Neural progenitor cell (in vitro differentiated cells): ENCODE measurements around the gene PSD. TPM values are rescaled to one million over a fixed set of nuclear protein-coding genes. Genes with fewer than 3 reads are reported as not detected.

Experiments used
- DNase-seq: peaks from one replicate; pipeline ENCODE4 v3.0.0-alpha.2; 2016; ENCODE audit warnings: low spot score
- H2AFZ ChIP-seq: fragments of 200-600 bp; sonication (generic); replicated peaks from 2 replicates; pipeline ENCODE4 v1.6.1; 2016; ENCODE audit warnings: antibody characterized with exemption
- H3F3A ChIP-seq: fragments of 200-600 bp; sonication (generic); 2 replicates; pipeline ENCODE4 v1.6.1; 2016; ENCODE audit warnings: antibody characterized with exemption, low read depth
- H3K27ac ChIP-seq: fragments of 200-600 bp; sonication (generic); 2 replicates; pipeline ENCODE4 v1.5.1; 2016; ENCODE audit warnings: mild to moderate bottlenecking
- H3K27me3 ChIP-seq: fragments of 200-600 bp; sonication (generic); 2 replicates; pipeline ENCODE4 v1.6.1; 2016; ENCODE audit warnings: mild to moderate bottlenecking, moderate library complexity
- H3K36me3 ChIP-seq: fragments of 200-600 bp; sonication (generic); 2 replicates; pipeline ENCODE4 v1.5.1; 2016
- H3K4me1 ChIP-seq: fragments of 200-600 bp; sonication (generic); 2 replicates; pipeline ENCODE4 v1.6.1; 2016; ENCODE audit warnings: mixed run types
- H3K4me2 ChIP-seq: fragments of 200-600 bp; sonication (generic); 2 replicates; pipeline ENCODE4 v1.6.1; 2016
- H3K4me3 ChIP-seq: fragments of 200-600 bp; sonication (generic); 2 replicates; pipeline ENCODE4 v1.5.1; 2016
- H3K79me2 ChIP-seq: fragments of 200-600 bp; sonication (generic); 2 replicates; pipeline ENCODE4 v1.6.1; 2016; ENCODE audit warnings: low read depth
- H3K9ac ChIP-seq: fragments of 200-600 bp; sonication (generic); 2 replicates; pipeline ENCODE4 v1.6.1; 2016
- H3K9me3 ChIP-seq: fragments of 200-600 bp; sonication (generic); 2 replicates; pipeline ENCODE4 v1.5.1; 2016; ENCODE audit warnings: low read depth
- H4K20me1 ChIP-seq: fragments of 200-600 bp; sonication (generic); 2 replicates; pipeline ENCODE4 v1.6.1; 2016; ENCODE audit warnings: low read depth
- H3K27ac Mint-ChIP-seq: 3 replicates; pipeline ENCODE4 v1.8.0; 2021; ENCODE audit warnings: mixed read lengths
- H3K27me3 Mint-ChIP-seq: 2 replicates; pipeline ENCODE4 v1.8.0; 2022; ENCODE audit warnings: low read depth, mild to moderate bottlenecking, inconsistent platforms, moderate library complexity, mixed read lengths; ENCODE audit not compliant: insufficient read depth
- H3K36me3 Mint-ChIP-seq: 3 replicates; pipeline ENCODE4 v1.8.0; 2021; ENCODE audit warnings: mixed read lengths
- H3K4me1 Mint-ChIP-seq: 3 replicates; pipeline ENCODE4 v1.8.0; 2021; ENCODE audit warnings: mixed read lengths
- H3K4me3 Mint-ChIP-seq: 3 replicates; pipeline ENCODE4 v1.8.0; 2021; ENCODE audit warnings: mild to moderate bottlenecking, moderate library complexity, mixed read lengths
- H3K9me3 Mint-ChIP-seq: 3 replicates; pipeline ENCODE4 v1.8.0; 2020; ENCODE audit warnings: mixed read lengths
- EZH2 ChIP-seq: fragments of 200-600 bp; sonication (generic); IDR thresholded peaks from 2 replicates; pipeline ENCODE4 v1.6.1; 2017; ENCODE audit warnings: antibody characterized with exemption, mild to moderate bottlenecking, moderate library complexity
- EZH2phosphoT487 ChIP-seq: fragments of 200-600 bp; sonication (generic); IDR thresholded peaks from 2 replicates; pipeline ENCODE4 v1.6.1; 2017; ENCODE audit warnings: antibody characterized with exemption
- total RNA-seq: library from RNA; depleted of rRNA; stranded (reverse); fragments of >200 nt; gene quantifications from 2 replicates; pipeline ENCODE4 v1.2.3, GENCODE V29; 2015; ENCODE audit warnings: low replicate concordance
- TF ChIP-seq, protein P1 (sequence below): fragments of 200-600 bp; sonication (generic); IDR thresholded peaks from 2 replicates; pipeline ENCODE4 v1.5.1; 2017; ENCODE audit warnings: antibody characterized with exemption, mild to moderate bottlenecking

Gene PSD
- total RNA-seq, 1 donor from 2014 or later, result 0.09 TPM

DNA sequence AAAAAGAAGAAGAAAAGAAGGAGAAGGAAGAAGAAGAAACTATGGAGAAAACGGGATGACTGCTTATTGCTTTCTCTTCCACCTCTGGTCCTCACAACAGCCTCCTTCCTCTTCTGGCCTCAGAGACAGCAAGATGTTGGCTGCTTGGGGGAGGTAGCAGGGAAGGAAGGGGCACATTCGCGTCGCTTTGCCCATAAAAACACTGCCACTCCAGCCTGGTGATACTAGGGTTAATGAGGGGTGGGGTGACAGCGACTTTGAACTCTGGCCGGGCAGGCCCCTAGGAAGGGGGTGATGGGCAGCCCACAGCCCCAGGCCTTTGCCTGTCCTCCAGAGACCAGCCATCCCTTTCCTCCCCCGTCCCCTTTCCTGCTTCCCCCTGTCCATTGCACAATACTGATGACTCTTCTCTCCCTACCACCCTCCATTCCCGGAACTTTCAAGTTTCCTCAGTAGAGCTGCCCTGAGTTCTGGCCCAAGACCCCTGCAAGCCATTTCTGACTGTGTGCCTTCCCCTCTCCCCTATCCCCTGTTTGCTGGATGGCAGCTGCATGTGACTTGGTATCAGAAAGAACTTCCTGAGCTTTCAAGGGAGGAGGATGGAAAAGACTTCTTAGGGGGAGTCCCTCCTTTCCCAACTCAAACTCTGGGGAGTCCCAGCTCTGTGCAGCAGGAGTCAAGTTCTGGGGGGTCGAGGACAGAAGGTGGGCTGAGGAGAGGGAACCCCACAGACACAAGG lies 16.0 kb upstream of the PSD start:
- H3K36me3 Mint-ChIP-seq, result no peaks in the 10 kb centered on the region
- Histone ChIP-seq H3K27ac (no peak overlapping the region), H2AFZ (no peak overlapping the region), H3K9me3 (no peaks in the 10 kb centered on the region), H3K4me3 (no peak overlapping the region), H3K4me2 (peak overlapping the region; percentile 83), H3K36me3 (no peaks in the 10 kb centered on the region), H3K4me1 (peaks cover 14% of the 10 kb centered on the region), H3K27me3 (peaks cover 41% of the 10 kb centered on the region), H4K20me1 (no peaks in the 10 kb centered on the region), H3K9ac (no peak overlapping the region), H3K79me2 (peaks cover 13% of the 10 kb centered on the region), H3F3A (peaks cover 17% of the 10 kb centered on the region)
- peak; percentile 42 for TF ChIP-seq EZH2
- TF ChIP-seq EZH2phosphoT487, result no peak
- TF ChIP-seq, protein P1, sequence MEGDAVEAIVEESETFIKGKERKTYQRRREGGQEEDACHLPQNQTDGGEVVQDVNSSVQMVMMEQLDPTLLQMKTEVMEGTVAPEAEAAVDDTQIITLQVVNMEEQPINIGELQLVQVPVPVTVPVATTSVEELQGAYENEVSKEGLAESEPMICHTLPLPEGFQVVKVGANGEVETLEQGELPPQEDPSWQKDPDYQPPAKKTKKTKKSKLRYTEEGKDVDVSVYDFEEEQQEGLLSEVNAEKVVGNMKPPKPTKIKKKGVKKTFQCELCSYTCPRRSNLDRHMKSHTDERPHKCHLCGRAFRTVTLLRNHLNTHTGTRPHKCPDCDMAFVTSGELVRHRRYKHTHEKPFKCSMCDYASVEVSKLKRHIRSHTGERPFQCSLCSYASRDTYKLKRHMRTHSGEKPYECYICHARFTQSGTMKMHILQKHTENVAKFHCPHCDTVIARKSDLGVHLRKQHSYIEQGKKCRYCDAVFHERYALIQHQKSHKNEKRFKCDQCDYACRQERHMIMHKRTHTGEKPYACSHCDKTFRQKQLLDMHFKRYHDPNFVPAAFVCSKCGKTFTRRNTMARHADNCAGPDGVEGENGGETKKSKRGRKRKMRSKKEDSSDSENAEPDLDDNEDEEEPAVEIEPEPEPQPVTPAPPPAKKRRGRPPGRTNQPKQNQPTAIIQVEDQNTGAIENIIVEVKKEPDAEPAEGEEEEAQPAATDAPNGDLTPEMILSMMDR, result no peak
- H3K27me3 Mint-ChIP-seq, result peaks cover 3% of the 10 kb centered on the region
- H3K4me1 Mint-ChIP-seq, result peaks cover 31% of the 10 kb centered on the region
- no peaks in the 10 kb centered on the region for H3K9me3 Mint-ChIP-seq
- no peak for DNase-seq
- H3K27ac Mint-ChIP-seq, result peak overlapping the region; percentile 70
- peak overlapping the region; percentile 66 for H3K4me3 Mint-ChIP-seq

- no peak for DNase-seq
- no peak overlapping the region for H3K4me2 ChIP-seq
- peaks cover 13% of the 10 kb centered on the region for H3K79me2 ChIP-seq
- no peaks in the 10 kb centered on the region for H4K20me1 ChIP-seq
- H3K4me1 ChIP-seq, result peaks cover 14% of the 10 kb centered on the region
- H3K36me3 ChIP-seq, result no peaks in the 10 kb centered on the region
- TF ChIP-seq EZH2phosphoT487 (no peak), EZH2 (no peak)
- TF ChIP-seq, protein P1, result no peak
- H3K27ac ChIP-seq, result no peak overlapping the region
- no peak overlapping the region for H3K9ac ChIP-seq
- H3K4me3 Mint-ChIP-seq, result peak overlapping the region; percentile 96
- H3K4me3 ChIP-seq, result no peak overlapping the region
- H3K36me3 Mint-ChIP-seq, result no peaks in the 10 kb centered on the region
- H3F3A ChIP-seq, result peaks cover 17% of the 10 kb centered on the region
- no peaks in the 10 kb centered on the region for H3K9me3 ChIP-seq
- H3K27ac Mint-ChIP-seq, result no peak overlapping the region
- peaks cover 3% of the 10 kb centered on the region for H3K27me3 Mint-ChIP-seq
- H3K9me3 Mint-ChIP-seq, result no peaks in the 10 kb centered on the region
- H3K4me1 Mint-ChIP-seq, result peaks cover 31% of the 10 kb centered on the region
- H2AFZ ChIP-seq, result no peak overlapping the region
- H3K27me3 ChIP-seq, result peaks cover 41% of the 10 kb centered on the region
These were observed 15.0 kb upstream of the PSD start for GRCh38 chr10:102433619-102434046.

- no peaks in the 10 kb centered on the region for H3K9me3 Mint-ChIP-seq
These were observed 13.8 kb upstream of the PSD start, which contains the start of gene CUEDC2 for GRCh38 chr10:102432162-102432950. Gene CUEDC2, minus strand, starts transcription at chr10:102432574. Its CDS starts 7,386 bp downstream, at chr10:102425188.

More at GRCh38 chr10:102432162-102432950, 13.8 kb upstream of the PSD start, which contains the start of gene CUEDC2:
- peaks cover 31% of the 10 kb centered on the region for H3K4me1 Mint-ChIP-seq
- H3K27ac Mint-ChIP-seq, result peak within 1 kb of the TSS; percentile 53
- no peaks in the 10 kb centered on the region for H3K36me3 Mint-ChIP-seq
- Histone ChIP-seq H3K9me3 (no peaks in the 10 kb centered on the region), H3K9ac (peak within 1 kb of the TSS; percentile 74), H3K4me3 (peak within 1 kb of the TSS; percentile 67), H3F3A (peaks cover 17% of the 10 kb centered on the region), H3K79me2 (peaks cover 13% of the 10 kb centered on the region), H3K27me3 (peaks cover 41% of the 10 kb centered on the region), H3K4me2 (peak within 1 kb of the TSS; percentile 88), H3K27ac (no peak within 1 kb of the TSS), H4K20me1 (no peaks in the 10 kb centered on the region), H2AFZ (peak within 1 kb of the TSS; percentile 63), H3K4me1 (peaks cover 14% of the 10 kb centered on the region), H3K36me3 (no peaks in the 10 kb centered on the region)
- H3K4me3 Mint-ChIP-seq, result peak within 1 kb of the TSS; percentile 96
- H3K27me3 Mint-ChIP-seq, result peaks cover 3% of the 10 kb centered on the region
- TF ChIP-seq EZH2 (no peak), EZH2phosphoT487 (no peak)
- TF ChIP-seq, protein P1, result no peak
- peak; percentile 98 for DNase-seq
